SH-SY5Y (cell line): ENCODE results near the gene PSRC1.

ENCODE experiments used
- GATA2 ChIP-seq: IDR thresholded peaks from 2 replicates; pipeline ENCODE4 v1.6.1; 2011; ENCODE audit warnings: mild to moderate bottlenecking, low read depth, low read length
- GATA3 ChIP-seq: IDR thresholded peaks from 2 replicates; pipeline ENCODE4 v1.6.1; 2011; ENCODE audit warnings: low read depth, mild to moderate bottlenecking, low read length, moderate library complexity

DNA sequence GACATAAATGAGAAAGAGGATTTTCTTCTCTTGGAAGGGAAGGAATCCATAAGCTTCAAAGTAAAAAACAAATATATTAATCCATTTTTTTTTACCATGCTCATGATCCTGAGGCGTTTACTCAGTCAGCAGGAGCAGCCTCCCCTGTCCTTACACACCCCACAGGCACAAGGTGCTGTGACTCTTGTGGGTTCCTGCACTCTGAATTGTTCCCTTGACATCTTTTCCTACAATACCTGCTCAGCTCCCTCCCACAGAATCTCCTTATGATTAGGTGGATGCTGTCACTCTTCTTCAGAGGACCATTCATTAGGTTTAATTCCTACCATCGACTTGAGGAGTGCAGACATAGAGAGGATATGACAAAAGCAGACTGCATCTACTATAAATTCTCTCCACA lies 10.1 kb upstream of the PSRC1 start:
- TF ChIP-seq GATA2 (no peak), GATA3 (no peak)
